Measurements from ENCODE around the gene PPP1R3D.
"Not testable (repeated sequence)": the region's sequence is repeated elsewhere in the genome, so short reads cannot be mapped to it uniquely, and the experiment has no call there.

PPP1R3D gene

DNA sequence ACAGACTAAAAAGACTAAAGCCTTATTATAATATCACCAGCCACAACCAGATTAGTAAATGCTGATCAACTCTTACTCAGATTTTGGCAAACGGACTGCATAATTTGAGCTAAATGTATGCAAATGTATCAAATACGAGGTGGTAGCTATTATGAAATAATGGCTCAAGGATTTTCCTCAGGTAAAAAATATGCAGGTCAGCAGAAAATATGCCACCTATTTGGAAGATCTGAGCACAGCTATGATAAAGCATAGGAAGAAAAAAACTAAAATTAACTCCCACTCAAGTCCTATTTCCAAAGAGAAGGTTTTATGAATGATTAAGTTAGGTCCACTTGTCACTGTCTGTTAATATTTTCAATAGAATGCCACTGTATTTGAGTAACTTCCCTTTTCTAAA is 29.1 kb downstream of the PPP1R3D start:
- no peak for DNase-seq (ENCODE audit: low read depth)
- no peak overlapping the region for H3K4me3 ChIP-seq (ENCODE audit: control insufficient read depth, low read depth, low read length)
- TF ChIP-seq, protein P1, sequence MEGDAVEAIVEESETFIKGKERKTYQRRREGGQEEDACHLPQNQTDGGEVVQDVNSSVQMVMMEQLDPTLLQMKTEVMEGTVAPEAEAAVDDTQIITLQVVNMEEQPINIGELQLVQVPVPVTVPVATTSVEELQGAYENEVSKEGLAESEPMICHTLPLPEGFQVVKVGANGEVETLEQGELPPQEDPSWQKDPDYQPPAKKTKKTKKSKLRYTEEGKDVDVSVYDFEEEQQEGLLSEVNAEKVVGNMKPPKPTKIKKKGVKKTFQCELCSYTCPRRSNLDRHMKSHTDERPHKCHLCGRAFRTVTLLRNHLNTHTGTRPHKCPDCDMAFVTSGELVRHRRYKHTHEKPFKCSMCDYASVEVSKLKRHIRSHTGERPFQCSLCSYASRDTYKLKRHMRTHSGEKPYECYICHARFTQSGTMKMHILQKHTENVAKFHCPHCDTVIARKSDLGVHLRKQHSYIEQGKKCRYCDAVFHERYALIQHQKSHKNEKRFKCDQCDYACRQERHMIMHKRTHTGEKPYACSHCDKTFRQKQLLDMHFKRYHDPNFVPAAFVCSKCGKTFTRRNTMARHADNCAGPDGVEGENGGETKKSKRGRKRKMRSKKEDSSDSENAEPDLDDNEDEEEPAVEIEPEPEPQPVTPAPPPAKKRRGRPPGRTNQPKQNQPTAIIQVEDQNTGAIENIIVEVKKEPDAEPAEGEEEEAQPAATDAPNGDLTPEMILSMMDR (IDR thresholded peaks at IDR 0.05; ENCODE audit: control insufficient read depth, insufficient read depth, low read depth, low read length, missing control alignments), result no peak

DNA sequence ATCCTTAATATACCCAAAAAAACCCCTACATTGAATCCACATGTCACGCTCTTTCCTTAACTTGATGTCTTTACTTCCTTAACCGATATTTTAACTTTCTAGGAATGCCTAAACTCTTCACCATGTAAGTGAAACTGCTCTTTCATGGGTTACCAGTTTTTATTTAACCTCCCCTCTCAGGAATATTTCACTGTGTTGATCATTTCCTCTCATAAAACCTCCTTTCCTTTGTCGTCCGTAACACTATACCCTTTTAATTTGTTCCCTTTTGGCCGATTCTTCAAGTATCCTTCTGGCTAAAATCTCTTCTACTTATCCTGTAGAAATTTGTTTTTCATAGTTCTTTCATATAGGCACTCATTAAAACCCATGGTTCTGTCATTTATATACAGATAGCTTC is 31.2 kb downstream of the PPP1R3D start:
- no peak overlapping the region for H3K4me3 ChIP-seq (ENCODE audit: control insufficient read depth, low read depth, low read length)
- TF ChIP-seq, protein P1 (IDR thresholded peaks at IDR 0.05; ENCODE audit: control insufficient read depth, insufficient read depth, low read depth, low read length, missing control alignments), result no peak
- no peak for DNase-seq (ENCODE audit: low read depth)

DNA sequence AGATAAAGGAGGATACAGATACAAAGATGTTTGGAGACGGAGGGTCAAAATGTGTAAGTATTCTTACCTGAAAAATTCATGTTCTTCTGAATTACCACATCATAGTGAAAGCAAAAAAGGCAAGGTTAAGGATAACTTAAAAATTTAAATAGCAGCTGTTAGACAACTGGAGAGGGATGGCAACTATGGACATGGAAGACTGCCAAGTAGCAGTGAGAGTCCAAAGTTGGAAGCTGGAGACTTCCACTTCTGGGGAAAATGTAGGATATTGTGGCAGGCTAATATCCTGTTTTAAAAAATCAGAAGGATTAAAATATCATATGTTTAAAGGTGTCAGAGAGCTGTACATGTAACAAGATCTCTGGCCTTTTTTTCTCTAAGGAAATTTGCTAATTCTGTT is 36.5 kb downstream of the PPP1R3D start:
- no peak overlapping the region for H3K4me3 ChIP-seq (ENCODE audit: control insufficient read depth, low read depth, low read length)

DNA sequence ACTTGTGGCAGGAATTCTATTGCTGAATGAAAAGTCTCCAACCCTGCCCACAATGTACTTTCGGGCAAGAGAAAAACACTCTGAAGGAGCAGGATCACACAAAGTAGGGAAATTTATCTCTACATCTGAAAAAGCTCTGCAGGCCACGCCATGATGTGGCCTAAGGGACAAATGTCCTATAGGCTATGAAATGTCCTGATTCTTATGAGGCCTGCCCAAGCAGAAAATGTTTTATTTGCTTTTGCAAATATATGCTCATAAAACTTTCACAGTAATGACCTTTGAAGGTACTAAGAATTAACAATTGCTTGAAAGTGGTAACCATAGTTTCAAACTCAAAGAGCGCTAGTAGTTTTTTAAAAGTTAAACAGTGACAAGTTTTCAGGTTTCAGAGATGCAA is 37.6 kb downstream of the PPP1R3D start:
- TF ChIP-seq, protein P1 (IDR thresholded peaks at IDR 0.05; ENCODE audit: control insufficient read depth, insufficient read depth, low read depth, low read length, missing control alignments), result no peak
- no peak for DNase-seq (ENCODE audit: low read depth)
- no peak overlapping the region for H3K4me3 ChIP-seq (ENCODE audit: control insufficient read depth, low read depth, low read length)

More for the DNA sequence above, 36.5 kb downstream of the PPP1R3D start:
- TF ChIP-seq, protein P1 (IDR thresholded peaks at IDR 0.05; ENCODE audit: control insufficient read depth, insufficient read depth, low read depth, low read length, missing control alignments), result no peak
- DNase-seq (ENCODE audit: low read depth), result no peak

DNA sequence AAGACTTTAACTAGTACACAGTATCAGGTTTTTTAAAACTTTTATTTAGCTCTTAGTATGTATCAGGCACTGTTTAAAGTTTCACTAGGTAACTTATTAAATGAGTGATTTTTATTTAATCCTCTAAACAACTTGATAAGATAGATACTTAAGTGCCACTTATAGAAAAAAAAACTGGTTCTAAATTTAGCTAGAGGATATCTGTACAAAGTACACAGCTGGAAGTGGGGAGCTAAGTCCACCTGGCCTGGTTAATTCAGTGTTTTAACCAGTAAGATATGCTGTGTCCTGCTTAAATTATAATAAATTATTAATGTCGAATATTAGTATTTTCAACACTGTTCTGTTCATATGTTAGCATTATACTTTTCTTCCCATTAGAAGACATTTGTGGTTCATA is 44.2 kb downstream of the PPP1R3D start:
- TF ChIP-seq, protein P1 (IDR thresholded peaks at IDR 0.05; ENCODE audit: control insufficient read depth, insufficient read depth, low read depth, low read length, missing control alignments), result no peak
- no peak overlapping the region for H3K4me3 ChIP-seq (ENCODE audit: control insufficient read depth, low read depth, low read length)
- no peak for DNase-seq (ENCODE audit: low read depth)

DNA sequence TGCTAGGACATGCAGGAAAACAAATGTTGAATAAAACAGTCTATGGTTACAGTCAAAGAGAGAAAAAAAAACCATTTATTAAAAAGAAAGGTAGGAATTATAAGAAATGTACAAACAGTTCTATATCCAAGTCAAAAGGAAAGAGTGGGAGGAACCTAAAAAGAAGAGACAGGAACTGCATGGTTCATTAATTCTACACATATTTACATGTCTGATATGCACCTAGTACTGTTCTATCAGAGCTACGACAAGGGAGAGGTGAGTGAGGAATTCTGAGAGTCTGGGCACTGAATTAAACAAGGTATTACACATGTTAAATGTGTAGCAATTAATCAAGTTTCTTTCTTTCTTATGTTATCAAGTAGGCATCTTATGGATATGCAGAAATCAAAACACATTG is 48.5 kb downstream of the PPP1R3D start:
- DNase-seq (ENCODE audit: low read depth), result no peak
- H3K4me3 ChIP-seq (ENCODE audit: control insufficient read depth, low read depth, low read length), result no peak overlapping the region
- TF ChIP-seq, protein P1 (IDR thresholded peaks at IDR 0.05; ENCODE audit: control insufficient read depth, insufficient read depth, low read depth, low read length, missing control alignments), result no peak

DNA sequence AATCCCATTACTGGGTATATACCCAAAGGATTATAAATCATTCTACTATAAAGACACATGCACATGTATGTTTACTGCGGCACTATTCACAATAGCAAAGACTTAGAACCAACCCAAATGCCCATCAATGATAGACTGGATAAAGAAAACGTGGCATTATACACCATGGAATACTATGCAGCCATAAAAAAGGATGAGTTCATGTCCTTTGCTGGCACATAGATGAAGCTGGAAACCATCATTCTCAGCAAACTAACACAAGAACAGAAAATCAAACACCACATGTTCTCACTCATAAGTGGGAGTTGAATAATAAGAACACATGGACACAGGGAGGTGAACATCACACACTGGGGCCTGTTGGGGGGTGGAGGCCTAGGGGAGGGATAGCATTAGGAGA is 50.1 kb downstream of the PPP1R3D start:
- H3K4me3 ChIP-seq (ENCODE audit: control insufficient read depth, low read depth, low read length); DNase-seq (ENCODE audit: low read depth): not testable (repeated sequence)
